IPS-18a (cell line): ENCODE results near the gene MRPS5.

ENCODE experiments used
- H3K27ac ChIP-seq: one replicate; pipeline ENCODE4 v1.5.1; 2013; ENCODE audit warnings: low read length
- H3K27me3 ChIP-seq: one replicate; pipeline ENCODE4 v1.6.1; 2013; ENCODE audit warnings: mild to moderate bottlenecking, low read length; ENCODE audit not compliant: control insufficient read depth, insufficient read depth
- H3K36me3 ChIP-seq: one replicate; pipeline ENCODE4 v1.6.1; 2013; ENCODE audit warnings: low read depth, low read length; ENCODE audit not compliant: control insufficient read depth
- H3K4me1 ChIP-seq: one replicate; pipeline ENCODE4 v1.6.1; 2013; ENCODE audit warnings: low read depth, low read length; ENCODE audit not compliant: control insufficient read depth
- H3K4me3 ChIP-seq: one replicate; pipeline ENCODE4 v1.5.1; 2013; ENCODE audit warnings: low read length
- H3K9ac ChIP-seq: one replicate; pipeline ENCODE4 v1.6.1; 2013; ENCODE audit warnings: mild to moderate bottlenecking, low read length, moderate library complexity
- H3K9me3 ChIP-seq: one replicate; pipeline ENCODE4 v1.6.1; 2013; ENCODE audit warnings: low read depth, low read length; ENCODE audit not compliant: control insufficient read depth

The MRPS5 gene

DNA sequence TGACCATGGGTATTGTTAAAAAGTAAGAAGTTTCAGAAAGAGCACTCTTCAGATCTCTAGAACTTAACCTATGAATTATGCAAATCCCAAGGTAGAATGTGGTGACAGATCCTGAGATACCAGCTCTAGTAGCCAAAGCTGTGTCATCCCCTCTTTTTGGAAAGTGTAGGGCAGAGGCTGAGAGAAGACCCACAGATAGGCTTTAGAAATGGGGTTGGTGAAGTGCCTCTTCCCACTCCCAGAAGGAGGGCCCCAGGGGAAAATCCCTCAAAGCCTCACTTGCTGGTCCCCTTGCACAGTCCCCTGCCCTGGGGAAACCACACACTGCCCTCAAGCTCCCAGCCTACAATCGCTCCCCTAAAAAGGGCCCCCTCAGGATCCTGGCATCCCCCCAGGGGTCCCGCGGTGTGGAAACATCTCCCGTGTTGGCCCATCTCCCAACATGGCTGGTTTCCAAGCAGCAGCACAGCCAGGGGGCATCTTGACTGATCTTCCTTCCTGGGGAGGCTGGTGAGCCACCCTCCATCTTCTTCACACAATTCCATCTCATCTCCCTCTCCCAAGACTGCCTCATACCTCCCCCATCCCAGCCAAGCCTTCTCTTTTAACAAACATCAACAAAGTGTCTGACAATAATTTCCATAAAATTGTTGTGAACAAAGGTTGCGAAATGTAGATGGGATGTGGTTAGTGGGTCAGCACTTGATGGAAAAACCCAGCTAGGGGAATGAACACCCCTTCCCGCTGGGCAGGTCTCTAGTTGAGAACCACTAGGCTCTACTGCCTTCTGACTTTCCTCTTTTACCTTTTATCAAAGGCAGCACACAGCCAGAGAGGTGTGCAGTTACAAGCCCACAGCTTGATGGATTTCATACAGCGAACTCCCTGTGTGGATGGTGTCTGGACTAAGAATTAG is 71.0 kb downstream of the MRPS5 start:
- no peak overlapping the region for H3K27ac ChIP-seq
- H3K9ac ChIP-seq: no peak overlapping the region
- H3K27me3 ChIP-seq: no peaks in the 10 kb centered on the region
- no peaks in the 10 kb centered on the region for H3K9me3 ChIP-seq
- H3K4me1 ChIP-seq: no peaks in the 10 kb centered on the region
- H3K36me3 ChIP-seq: no peaks in the 10 kb centered on the region
- H3K4me3 ChIP-seq: no peak overlapping the region

DNA sequence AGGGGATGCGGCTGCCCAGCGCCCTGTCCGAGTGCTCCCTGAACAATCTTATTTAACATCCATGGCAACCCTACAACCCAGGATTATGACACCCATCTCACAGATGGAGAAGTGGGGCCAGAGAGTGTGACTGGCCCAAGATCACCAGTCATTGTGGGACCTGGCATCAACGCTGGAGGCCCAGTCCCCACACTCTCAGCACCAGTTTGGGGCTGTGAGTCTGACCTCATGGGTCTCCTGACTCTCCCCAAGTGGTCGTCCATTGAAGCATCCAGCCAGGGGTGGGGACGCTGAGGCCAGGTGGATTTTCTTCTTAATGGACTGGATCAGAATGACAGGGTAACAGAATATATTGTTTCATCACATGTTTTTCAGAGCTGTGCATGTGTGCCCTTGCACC is 71.6 kb downstream of the MRPS5 start:
- no peaks in the 10 kb centered on the region for H3K27me3 ChIP-seq
- H3K27ac ChIP-seq: no peak overlapping the region
- H3K4me3 ChIP-seq: no peak overlapping the region
- no peak overlapping the region for H3K9ac ChIP-seq
- H3K4me1 ChIP-seq: no peaks in the 10 kb centered on the region
- no peaks in the 10 kb centered on the region for H3K36me3 ChIP-seq
- H3K9me3 ChIP-seq: no peaks in the 10 kb centered on the region

DNA sequence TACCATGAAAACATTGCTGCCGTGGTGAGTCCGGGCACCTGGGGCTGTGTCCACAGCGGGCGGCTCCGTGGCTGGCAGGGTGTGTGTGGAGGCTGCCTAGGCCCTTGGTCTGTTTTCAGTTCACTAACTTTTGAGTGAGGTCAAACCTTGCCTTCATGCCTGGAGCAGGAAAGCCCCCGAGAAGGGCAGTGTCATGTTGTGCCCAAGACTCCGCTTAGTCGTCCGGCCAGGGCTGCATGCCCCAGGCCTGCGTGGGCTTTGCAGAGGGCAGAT is 72.0 kb downstream of the MRPS5 start:
- H3K36me3 ChIP-seq: no peaks in the 10 kb centered on the region
- no peak overlapping the region for H3K27ac ChIP-seq
- H3K4me3 ChIP-seq: no peak overlapping the region
- no peaks in the 10 kb centered on the region for H3K27me3 ChIP-seq
- no peaks in the 10 kb centered on the region for H3K4me1 ChIP-seq
- H3K9ac ChIP-seq: no peak overlapping the region
- no peaks in the 10 kb centered on the region for H3K9me3 ChIP-seq

DNA sequence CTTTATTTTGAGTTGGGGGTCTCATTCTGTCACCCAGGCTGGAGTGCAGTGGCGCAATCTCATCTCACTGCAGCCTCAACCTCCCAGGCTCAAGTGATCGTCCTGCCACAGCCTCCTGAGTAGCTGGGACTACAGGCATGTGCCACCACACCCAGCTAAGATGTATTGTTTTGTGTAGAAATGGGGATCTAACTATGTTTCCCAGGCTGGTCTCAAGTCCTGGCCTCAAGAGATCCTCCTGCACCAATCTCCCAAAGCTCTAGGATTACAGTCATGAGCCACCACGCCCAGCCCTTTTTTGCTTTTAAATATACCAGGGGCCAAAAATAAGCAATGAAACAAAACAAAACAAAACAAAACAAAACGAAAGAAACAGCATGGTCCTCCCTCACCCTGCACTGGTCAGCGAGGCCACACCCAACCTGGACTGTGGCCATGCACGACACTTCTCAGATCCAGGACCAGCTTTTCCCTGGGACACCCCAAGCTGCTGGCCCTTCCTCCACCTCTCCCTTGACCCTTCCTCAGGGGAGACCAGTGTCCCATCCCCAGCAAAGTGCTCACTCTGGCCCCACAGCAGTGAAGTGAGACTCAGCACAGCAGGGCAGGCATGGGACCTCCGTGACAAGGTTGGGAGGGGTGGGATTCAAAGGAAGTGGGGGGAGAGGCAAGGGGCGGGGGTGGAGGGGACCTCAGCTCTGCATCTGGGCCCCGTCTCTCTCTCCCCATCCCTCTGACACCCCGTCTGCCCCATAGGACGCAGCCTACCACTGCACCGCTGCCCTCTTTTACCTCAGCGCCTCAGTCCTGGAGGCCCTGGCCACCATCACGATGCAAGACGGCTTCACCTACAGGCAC is 72.6 kb downstream of the MRPS5 start:
- no peaks in the 10 kb centered on the region for H3K27me3 ChIP-seq
- no peak overlapping the region for H3K9ac ChIP-seq
- no peaks in the 10 kb centered on the region for H3K36me3 ChIP-seq
- H3K9me3 ChIP-seq: no peaks in the 10 kb centered on the region
- H3K4me1 ChIP-seq: no peaks in the 10 kb centered on the region
- H3K4me3 ChIP-seq: no peak overlapping the region
- no peak overlapping the region for H3K27ac ChIP-seq

GRCh38 chr2:95047629-95048510 is 73.7 kb downstream of the MRPS5 start:
- Histone ChIP-seq H3K9me3 (no peaks in the 10 kb centered on the region), H3K27me3 (no peaks in the 10 kb centered on the region), H3K9ac (no peak overlapping the region), H3K36me3 (no peaks in the 10 kb centered on the region), H3K4me3 (no peak overlapping the region), H3K4me1 (no peaks in the 10 kb centered on the region), H3K27ac (no peak overlapping the region)

- Histone ChIP-seq H3K27ac (no peak overlapping the region), H3K36me3 (no peaks in the 10 kb centered on the region)
Measured at GRCh38 chr2:95046371-95047112, 75.1 kb downstream of the MRPS5 start.

DNA sequence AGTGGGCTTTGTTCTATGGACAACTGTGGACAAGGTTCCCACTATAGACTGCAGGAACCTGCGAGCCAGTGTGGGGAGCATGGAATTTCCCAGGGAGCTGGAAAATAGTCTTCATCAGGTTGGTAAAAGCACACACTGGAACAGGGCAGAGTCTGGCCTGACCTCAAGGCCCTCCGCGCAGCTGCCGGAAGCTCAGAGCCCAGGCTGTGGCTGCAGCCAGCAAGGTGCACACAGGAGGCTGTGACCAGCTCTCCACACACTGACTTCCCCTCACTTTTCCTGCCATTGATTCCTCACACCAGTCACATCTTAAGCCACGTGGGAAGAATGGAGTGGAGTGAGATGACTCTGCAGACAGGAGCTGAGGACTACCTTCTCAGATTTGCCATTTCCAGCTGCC is 77.0 kb downstream of the MRPS5 start:
- H3K9ac ChIP-seq: no peak overlapping the region
- no peak overlapping the region for H3K27ac ChIP-seq
- H3K27me3 ChIP-seq: no peaks in the 10 kb centered on the region
- no peaks in the 10 kb centered on the region for H3K36me3 ChIP-seq
- no peaks in the 10 kb centered on the region for H3K4me1 ChIP-seq
- no peaks in the 10 kb centered on the region for H3K9me3 ChIP-seq
- H3K4me3 ChIP-seq: no peak overlapping the region

More at GRCh38 chr2:95046371-95047112, 75.1 kb downstream of the MRPS5 start:
- no peaks in the 10 kb centered on the region for H3K4me1 ChIP-seq
- H3K9me3 ChIP-seq: no peaks in the 10 kb centered on the region
- no peak overlapping the region for H3K9ac ChIP-seq
- no peaks in the 10 kb centered on the region for H3K27me3 ChIP-seq
- H3K4me3 ChIP-seq: no peak overlapping the region

DNA sequence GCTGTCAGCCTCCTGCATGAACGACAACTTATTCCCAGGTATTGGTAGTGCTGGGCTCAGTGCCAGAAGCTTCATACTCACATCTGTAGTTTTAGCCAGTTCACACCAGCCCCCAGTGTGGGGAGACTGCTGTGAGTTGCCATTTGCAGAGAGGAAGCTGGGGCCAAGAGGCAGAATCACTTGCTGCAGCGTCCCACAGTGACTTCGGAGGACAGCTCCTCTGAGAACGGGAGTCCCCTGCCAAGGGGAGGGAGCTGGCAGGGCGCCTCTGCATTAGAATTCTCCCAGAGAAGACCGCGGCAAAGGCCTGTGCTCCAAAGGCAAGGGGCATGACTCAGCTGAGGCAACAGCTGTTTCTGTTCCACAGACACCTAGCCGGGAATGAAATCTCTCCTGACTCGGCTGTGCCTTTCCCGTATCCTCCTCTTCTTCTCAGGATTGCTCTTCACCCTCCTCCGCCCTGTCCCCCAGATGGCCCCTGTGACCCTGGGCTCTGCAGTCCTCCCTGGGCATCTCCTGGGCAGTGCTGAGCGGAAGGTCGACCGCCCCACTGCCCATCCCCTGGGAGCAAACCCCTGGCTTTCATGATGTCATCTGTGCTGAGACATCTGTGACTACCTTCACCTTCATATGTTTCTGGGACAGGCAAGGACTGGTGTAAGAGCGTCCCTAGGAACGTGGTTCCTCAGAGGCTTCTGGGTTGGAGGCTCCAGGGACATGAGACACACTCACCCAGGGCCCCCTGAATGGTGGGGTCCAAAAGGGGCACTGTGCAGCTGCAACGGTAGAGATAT is 78.1 kb downstream of the MRPS5 start:
- H3K36me3 ChIP-seq: no peaks in the 10 kb centered on the region
- no peak overlapping the region for H3K9ac ChIP-seq
- no peak overlapping the region for H3K4me3 ChIP-seq
- no peaks in the 10 kb centered on the region for H3K9me3 ChIP-seq
- H3K27me3 ChIP-seq: no peaks in the 10 kb centered on the region
- H3K4me1 ChIP-seq: no peaks in the 10 kb centered on the region
- H3K27ac ChIP-seq: no peak overlapping the region

DNA sequence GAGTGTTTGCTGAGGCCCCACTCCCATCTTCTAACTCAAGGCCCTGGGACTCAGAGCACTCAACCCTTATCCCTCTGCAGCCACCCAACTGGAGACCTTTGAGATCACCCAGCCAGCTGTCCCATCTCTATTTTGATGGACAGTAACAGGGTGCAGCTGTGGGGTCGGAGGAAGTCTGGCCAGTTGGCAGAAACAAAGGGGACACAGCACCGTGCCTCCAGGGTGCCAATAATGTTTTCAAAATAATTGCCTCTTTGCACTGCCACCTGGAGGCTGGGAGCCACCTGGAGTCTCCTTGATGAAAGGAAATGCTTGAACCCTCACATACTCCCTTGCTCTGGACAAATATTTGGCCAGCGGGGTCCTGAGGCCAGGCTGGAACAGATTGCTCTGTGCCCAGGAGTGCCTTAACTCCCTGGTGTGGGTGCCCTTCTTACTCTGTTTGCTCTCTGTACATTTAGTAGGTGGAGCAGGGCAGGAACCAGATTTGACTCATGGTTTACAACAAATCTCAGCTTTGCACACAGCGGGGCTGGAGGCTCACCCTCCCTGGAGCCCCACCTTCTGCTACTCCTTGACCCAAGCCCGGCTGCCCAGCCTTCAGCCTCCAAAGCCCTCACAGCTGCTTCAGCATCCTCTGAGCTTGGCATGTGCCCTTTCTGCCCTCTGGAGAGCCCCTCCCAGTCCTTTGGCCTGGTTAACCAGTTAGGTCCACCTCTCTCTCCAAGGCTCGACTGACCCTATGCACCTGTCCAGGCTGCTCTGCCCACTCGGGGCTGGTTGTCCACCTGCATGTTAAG is 78.9 kb downstream of the MRPS5 start:
- H3K27ac ChIP-seq: no peak overlapping the region
- H3K9me3 ChIP-seq: no peaks in the 10 kb centered on the region
- no peaks in the 10 kb centered on the region for H3K36me3 ChIP-seq
- H3K4me1 ChIP-seq: no peaks in the 10 kb centered on the region
- no peaks in the 10 kb centered on the region for H3K27me3 ChIP-seq
- H3K9ac ChIP-seq: no peak overlapping the region
- H3K4me3 ChIP-seq: no peak overlapping the region
